Glutamatergic neuron (in vitro differentiated cells): ENCODE data around the gene ABHD16B. TPM values are rescaled to one million over a fixed set of nuclear protein-coding genes. Genes with fewer than 3 reads are reported as not detected.

Experiments used
- DNase-seq: peaks from one replicate; pipeline ENCODE4 v3.0.0; 2022
- H3K27ac Mint-ChIP-seq: one replicate; pipeline ENCODE4 v1.8.0; 2020; ENCODE audit warnings: mild to moderate bottlenecking, mixed read lengths, inconsistent platforms; ENCODE audit not compliant: unreplicated experiment
- H3K27me3 Mint-ChIP-seq: one replicate; pipeline ENCODE4 v1.8.0; 2020; ENCODE audit warnings: mild to moderate bottlenecking, moderate library complexity, mixed read lengths, inconsistent platforms; ENCODE audit not compliant: unreplicated experiment
- H3K36me3 Mint-ChIP-seq: one replicate; pipeline ENCODE4 v1.8.0; 2020; ENCODE audit warnings: mild to moderate bottlenecking, mixed read lengths, inconsistent platforms; ENCODE audit not compliant: unreplicated experiment
- H3K4me1 Mint-ChIP-seq: one replicate; pipeline ENCODE4 v1.8.0; 2020; ENCODE audit warnings: mild to moderate bottlenecking, low read depth, mixed read lengths, inconsistent platforms; ENCODE audit not compliant: unreplicated experiment
- H3K4me3 Mint-ChIP-seq: one replicate; pipeline ENCODE4 v1.8.0; 2020; ENCODE audit warnings: mild to moderate bottlenecking, mixed read lengths, inconsistent platforms; ENCODE audit not compliant: unreplicated experiment
- H3K9me3 Mint-ChIP-seq: one replicate; pipeline ENCODE4 v1.8.0; 2020; ENCODE audit warnings: mild to moderate bottlenecking, moderate library complexity, mixed read lengths, inconsistent platforms; ENCODE audit not compliant: unreplicated experiment
- CTCF ChIP-seq: fragments of 200-600 bp; sonication (generic); IDR thresholded peaks from one replicate; pipeline ENCODE4 v1.5.0; 2021; ENCODE audit not compliant: partially characterized antibody, unreplicated experiment
- total RNA-seq: library from RNA; stranded (reverse); fragmentation: NEBNext Ultra II Directional; extraction: Animal tissue kit (Norgen Biotek cat#: 25700); gene quantifications from one replicate; pipeline ENCODE4 v1.2.1, GENCODE V29; 2021; ENCODE audit not compliant: unreplicated experiment

The ABHD16B gene
- total RNA-seq, 1 donor from 2014 or later, result not detected

GRCh38 chr20:63885264-63886053, 24.2 kb downstream of the ABHD16B start:
- no peak for DNase-seq
- H3K4me3 Mint-ChIP-seq, result no peak overlapping the region
- H3K9me3 Mint-ChIP-seq, result no peaks in the 10 kb centered on the region
- H3K4me1 Mint-ChIP-seq, result no peaks in the 10 kb centered on the region
- no peaks in the 10 kb centered on the region for H3K36me3 Mint-ChIP-seq
- peaks cover 13% of the 10 kb centered on the region for H3K27me3 Mint-ChIP-seq
- no peak for TF ChIP-seq CTCF
- H3K27ac Mint-ChIP-seq, result no peak overlapping the region

GRCh38 chr20:63886054-63886419, 24.7 kb downstream of the ABHD16B start:
- no peak for DNase-seq
- H3K4me3 Mint-ChIP-seq, result no peak overlapping the region
- TF ChIP-seq CTCF, result no peak
- H3K4me1 Mint-ChIP-seq, result no peaks in the 10 kb centered on the region
- no peaks in the 10 kb centered on the region for H3K36me3 Mint-ChIP-seq
- no peaks in the 10 kb centered on the region for H3K9me3 Mint-ChIP-seq
- H3K27ac Mint-ChIP-seq, result no peak overlapping the region
- H3K27me3 Mint-ChIP-seq, result peaks cover 13% of the 10 kb centered on the region

GRCh38 chr20:63886921-63887320, 25.6 kb downstream of the ABHD16B start:
- Mint-ChIP-seq H3K36me3 (no peaks in the 10 kb centered on the region), H3K4me1 (no peaks in the 10 kb centered on the region), H3K9me3 (no peaks in the 10 kb centered on the region), H3K27ac (peak overlapping the region; percentile 29), H3K27me3 (peaks cover 12% of the 10 kb centered on the region), H3K4me3 (no peak overlapping the region)
- DNase-seq, result no peak
- TF ChIP-seq CTCF, result no peak

- TF ChIP-seq CTCF, result no peak
- Mint-ChIP-seq H3K27ac (no peak overlapping the region), H3K36me3 (no peaks in the 10 kb centered on the region), H3K4me3 (no peak overlapping the region), H3K9me3 (peaks cover 5% of the 10 kb centered on the region), H3K27me3 (peaks cover 9% of the 10 kb centered on the region), H3K4me1 (peaks cover 4% of the 10 kb centered on the region)
- no peak for DNase-seq
Observed at GRCh38 chr20:63889241-63890200, 28.2 kb downstream of the ABHD16B start.
